GM18520 (cell line): ENCODE measurements around the gene MRPL34.

ENCODE experiments used
- ATAC-seq: cut with Tn5 transposase; IDR thresholded peaks from one replicate; pipeline ENCODE4 v1.9.1; 2021; ENCODE audit not compliant: unreplicated experiment

The MRPL34 gene

GRCh38 chr19:17340302-17340870 is 34.7 kb downstream of the MRPL34 start:
- no peak for ATAC-seq

- ATAC-seq, result no peak
Observed at GRCh38 chr19:17340871-17341357, 35.2 kb downstream of the MRPL34 start.

GRCh38 chr19:17341386-17341785 is 35.7 kb downstream of the MRPL34 start:
- ATAC-seq, result no peak

GRCh38 chr19:17341845-17342244 is 36.2 kb downstream of the MRPL34 start:
- no peak for ATAC-seq

GRCh38 chr19:17346109-17346671 is 40.5 kb downstream of the MRPL34 start:
- peak; percentile 34 for ATAC-seq

- no peak for ATAC-seq
Observed at GRCh38 chr19:17347361-17347760, 41.7 kb downstream of the MRPL34 start.

- no peak for ATAC-seq
Observed at GRCh38 chr19:17347877-17348276, 42.2 kb downstream of the MRPL34 start.

GRCh38 chr19:17348700-17349099 is 43.0 kb downstream of the MRPL34 start:
- no peak for ATAC-seq

- ATAC-seq, result no peak
Observed at GRCh38 chr19:17351815-17352435, 46.3 kb downstream of the MRPL34 start.

- no peak for ATAC-seq
Observed at GRCh38 chr19:17352608-17353280, 47.1 kb downstream of the MRPL34 start.

- ATAC-seq, result no peak
Observed at GRCh38 chr19:17353386-17353785, 47.7 kb downstream of the MRPL34 start.
